Activated CD4-positive, alpha-beta T cell treated with anti-CD3 and anti-CD28 coated beads for 4 hours (primary cell): ENCODE measurements around the gene LRMDA.
"Not testable (repeated sequence)": the region's sequence is repeated elsewhere in the genome, so short reads cannot be mapped to it uniquely, and the experiment has no call there.

Source experiments
- DNase-seq, 2 donors: peaks; one replicate each; pipeline ENCODE4 v3.0.0-alpha.2; 2020

LRMDA gene

DNA sequence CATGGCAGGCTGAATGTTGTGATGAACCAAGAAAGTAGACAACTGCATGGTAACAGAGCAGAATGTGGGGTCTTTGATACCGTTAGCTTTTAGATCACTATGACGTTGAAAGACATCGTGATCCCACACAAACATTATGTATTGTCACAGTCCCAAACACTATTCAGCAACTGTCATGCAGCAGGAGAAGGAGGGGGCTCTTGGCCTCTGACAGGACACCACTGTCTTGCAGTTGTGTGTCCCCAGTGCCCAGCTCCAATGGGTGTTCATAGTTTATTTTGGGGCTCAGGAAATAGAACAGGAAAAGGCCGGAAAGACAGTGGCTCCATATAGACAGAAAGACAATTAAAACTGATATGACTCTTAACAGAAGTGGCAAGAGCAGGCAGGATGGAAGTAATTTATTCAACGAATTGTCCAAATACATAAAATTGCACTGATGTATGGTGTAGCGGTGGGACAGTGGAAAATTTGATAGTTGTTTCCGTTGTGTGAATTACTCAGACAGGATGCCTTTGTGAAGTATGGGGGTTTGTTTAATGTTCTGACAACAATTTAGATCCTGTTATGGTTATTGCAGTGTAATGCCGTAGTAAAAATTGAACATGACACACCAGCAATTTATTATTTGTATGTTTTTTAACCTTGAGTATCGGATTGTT lies 292.0 kb downstream of the LRMDA start:
- no peak for DNase-seq

DNA sequence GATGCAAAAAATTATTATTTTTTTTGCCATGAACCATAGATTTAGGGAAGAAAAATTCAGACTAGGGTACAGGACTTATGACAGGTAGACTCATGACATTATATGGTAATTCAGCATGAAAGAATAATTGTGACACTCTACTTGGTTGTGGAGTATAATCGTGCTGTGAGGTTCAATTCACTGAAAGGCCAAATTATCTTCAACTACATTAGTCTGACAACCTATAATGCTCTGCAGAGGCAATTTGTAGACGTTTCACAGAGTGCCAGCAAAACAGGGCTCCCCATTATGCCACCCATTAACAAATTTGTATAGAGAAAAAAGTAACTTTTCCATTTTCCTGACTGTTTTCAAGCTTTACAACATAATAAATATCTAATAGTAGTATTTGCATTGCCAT lies 292.6 kb downstream of the LRMDA start:
- no peak for DNase-seq

DNA sequence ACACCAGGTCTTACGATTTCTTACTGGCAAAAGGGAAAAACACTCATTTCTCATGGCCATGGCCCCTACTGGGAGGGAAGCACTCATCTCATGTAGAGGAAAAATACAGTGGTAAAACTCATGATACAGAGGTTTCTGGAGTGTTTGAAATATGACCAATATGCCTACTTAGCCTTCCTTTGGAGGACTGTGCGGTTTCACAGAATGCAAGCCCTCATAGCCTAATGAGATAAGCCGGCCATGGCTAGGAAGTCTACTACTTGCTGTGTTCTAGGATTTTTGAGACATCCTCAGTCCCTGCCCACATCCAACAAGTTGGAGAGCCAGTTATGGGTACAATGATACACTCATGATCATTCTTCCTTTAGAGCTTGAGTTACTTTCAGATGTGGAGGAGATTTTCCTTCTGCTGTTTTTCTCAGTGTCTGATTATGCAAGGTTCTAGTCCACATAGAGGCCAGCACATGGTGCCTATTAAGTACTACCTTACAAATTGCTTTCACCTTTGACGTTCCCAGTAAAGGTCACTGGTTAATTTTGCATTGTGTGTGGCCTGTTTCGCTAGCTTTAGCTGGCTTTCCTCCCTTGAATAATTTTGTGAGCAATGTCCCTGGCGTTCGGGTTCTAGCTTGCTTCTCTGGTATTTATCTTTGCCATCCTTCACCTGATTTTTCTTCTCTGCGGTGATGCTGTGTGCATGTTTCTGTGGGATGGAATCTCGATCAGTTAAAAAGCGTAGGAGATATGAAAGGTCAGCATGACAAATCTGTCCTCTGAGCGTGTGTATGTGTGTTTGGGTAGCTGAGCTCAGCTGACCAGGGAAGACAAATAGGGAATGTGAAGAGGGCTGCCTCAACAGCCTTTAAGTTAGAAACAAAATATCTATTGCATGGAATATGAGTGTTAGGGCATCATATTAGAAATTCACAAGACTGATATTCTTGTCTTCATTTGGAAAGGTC lies 295.4 kb downstream of the LRMDA start:
- DNase-seq: no peak

DNA sequence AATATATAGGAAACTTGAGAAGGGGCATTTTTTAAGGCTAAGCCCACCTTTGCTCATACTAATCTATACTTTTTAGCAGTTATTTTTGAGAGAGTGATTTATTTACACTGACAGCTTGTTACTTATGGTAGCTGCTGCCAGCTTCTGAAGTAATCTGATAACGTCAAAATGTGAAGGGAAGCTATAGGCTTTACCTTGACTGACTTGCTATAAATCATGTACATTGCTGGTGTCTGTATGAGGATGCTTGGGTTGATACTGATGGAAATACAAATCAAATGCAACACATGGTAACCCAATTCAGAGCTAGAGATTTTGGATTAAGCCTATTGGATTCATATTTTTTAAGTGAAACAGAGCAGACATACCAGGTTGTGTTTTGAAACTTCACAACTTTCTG lies 299.4 kb downstream of the LRMDA start:
- no peak for DNase-seq

DNA sequence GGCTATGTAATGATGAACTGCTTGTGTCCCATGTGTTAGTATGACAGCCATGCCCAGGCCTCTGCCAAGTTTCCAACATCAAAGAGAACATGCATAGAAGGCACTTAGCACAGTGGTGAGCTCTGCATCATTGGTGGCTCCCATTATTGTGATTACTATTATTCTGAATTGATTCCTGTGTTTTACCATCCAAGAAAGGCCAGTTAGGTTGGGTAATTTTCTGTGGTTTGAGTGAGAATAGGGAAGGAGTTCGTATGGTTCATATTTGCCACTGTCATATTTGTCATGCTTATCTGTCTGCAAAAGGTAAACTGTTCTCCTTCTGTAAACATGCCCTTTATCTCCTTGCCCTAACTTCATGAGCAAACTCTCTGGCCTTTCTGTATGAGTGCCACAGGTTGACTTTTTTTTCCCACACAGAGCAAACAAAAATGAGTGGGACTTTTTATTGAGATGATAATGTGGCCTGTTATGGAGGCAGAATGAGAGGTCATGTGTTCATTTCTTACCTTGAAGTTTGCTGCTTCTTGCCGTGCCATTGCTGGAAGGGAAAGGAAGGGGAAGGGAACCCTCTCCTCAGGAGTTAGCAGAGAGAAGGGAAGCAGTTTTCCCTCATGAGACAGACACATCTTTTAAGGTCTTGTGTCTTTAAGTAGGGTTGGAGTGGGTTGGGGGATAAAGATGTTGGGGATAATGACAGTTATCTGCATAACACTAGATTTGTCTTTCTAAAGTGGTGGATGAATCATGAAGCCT lies 301.9 kb downstream of the LRMDA start:
- no peak for DNase-seq

DNA sequence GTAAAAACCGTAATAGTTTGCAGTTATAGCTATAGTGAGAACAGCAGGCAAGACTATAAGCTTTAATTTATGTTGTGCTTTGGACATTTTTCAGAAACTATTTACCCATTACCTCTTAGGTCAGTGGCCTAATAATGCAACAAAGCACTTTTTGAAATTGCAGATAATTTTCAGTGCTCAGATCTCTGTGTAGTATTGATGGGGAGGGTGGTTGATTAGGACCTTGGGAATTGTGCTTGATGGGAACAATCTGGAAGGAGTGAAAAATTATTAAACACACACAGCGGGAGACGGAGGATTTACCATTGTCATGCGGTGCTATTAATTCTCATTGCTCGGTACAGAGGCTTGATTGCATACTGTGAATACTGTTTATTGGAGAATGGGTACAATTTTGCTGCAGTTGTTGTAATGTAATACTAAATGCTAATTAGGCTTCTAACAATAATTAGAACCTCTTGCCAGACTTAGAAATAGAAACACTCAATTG lies 304.8 kb downstream of the LRMDA start:
- no peak for DNase-seq

DNA sequence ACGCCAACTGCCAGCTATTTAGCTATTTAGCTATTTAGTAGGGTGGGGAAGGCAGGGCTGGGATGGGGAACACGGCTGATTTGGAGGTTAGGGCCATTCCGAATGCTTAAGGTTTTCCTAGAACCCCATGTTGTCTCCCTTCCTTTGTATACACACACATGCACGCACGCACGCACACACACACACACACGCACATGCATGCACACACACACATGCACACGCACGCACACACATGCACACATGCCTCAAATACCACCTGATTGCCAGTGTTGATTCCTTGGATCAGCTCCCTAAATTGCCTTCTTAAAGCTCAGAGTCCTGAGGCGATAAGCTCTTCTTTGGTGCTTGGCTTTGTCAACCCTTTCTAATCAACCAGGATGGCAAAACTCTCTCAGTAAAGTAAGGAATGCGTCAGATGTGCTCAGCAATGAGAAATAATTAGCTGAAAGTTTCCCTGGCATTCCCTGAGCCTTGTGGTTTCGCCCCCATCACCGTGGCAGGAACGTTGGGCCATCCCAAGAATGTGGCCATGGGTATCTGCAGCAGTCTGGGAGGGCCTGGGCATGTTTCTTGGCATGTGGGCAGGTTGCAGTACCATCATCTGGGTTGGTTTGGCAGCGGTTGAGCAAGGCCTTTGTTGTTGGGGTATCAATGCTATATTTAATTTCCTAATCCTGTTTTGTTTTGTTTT lies 305.6 kb downstream of the LRMDA start:
- no peak for DNase-seq

DNA sequence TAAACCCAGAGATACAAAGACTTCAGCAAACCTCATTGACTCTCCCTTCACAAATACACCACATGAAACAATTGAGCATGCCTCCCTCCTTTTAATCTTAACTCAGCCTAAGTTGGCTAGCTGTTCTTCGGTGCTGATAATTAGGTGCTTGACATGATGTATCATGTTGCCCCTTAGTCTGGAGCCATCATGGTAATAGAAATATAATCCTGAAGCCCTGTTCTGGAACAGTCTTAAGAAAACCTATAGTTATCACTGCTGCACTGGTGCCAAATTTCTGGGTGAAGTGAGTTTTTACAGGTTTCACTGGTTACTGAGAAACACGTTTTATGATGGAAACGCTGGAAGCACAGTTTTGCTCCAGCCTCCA lies 306.1 kb downstream of the LRMDA start:
- no peak for DNase-seq

DNA sequence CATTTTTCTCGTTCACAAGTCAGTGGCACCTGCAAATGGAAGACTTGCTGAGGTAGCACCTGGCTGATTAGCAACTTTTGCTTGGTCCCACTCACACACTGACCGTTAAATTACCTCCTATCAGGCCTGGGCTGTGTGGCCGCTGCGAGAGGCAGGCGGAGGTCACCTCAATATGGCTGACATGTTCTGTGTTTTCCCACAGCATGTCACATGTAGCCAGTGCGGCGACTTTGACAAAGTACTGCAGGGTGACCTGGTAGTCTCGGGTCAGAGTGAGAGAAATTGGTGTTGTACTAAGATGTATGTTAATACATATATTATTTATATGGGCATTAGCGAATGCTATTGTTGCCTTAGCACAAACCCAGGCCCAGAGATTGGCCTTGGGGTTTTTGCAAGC lies 307.5 kb downstream of the LRMDA start:
- DNase-seq: no peak

DNA sequence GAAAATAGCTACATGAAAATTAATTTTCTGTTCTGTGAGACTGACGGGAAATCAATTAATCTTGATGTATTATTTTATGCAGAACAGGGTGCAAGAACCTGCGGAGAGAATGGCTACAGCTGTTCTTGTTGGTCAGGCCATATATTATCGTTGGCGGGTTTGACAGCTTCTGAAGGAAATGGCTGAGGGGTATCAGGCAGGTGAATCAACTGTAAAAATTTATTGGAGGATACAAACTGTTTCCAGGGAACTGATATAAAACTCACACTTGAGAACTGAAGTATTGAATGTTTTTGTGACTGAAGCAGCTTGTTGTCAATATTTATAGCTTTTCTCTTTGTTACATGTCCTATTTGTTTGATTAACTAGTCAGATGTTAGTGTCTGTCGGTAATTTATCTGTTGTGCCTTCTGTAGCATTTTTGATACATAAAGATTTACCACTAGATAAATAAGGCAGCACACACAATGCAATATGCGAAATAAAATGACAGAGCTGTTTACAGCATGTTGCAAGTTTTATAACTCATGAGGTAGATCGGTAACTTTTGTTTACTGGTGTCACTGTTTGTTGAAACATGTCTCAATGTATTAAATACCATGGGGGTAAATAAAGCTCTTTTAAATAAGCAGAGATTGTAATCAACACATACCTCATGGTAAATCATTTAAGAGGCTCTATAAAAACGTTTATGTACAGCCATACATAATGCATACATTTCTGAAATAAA lies 308.2 kb downstream of the LRMDA start:
- DNase-seq: no peak

DNA sequence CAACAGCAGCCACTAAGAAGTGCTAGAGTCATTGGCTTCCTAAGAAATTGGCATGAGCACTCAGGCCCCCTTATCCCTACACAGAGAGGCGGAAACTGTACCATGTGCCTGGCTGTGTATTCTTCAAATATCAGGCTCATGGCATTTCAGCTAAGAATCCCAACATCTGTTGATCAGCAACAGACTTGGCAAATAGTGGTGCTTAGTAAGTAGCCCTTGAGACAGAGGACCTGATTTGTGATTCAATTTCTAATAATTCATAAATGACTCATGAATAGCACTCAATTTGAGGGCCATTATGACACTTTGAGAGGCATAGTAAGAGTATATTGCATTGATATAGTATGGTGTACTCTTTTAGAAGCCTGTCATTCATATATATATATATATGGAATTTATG lies 309.1 kb downstream of the LRMDA start:
- DNase-seq: no peak

DNA sequence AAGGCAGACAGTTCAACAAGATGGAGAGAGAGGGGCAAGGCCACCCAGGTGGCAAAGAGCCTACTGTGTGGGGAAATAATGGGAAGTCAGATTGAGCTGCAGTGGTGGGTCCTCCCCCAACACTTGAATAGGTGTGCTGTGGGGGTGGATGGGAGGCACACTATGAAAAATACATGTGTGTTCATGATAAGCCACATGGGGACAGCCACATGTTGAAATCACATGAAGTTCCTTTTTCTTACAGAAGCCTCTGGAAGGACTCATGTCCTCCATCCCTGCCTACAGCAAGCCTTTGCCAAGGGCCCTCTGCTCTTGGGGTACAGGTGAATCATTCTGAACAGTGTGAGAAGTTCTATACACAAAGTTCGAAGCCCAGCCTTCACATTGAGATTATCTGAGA lies 310.9 kb downstream of the LRMDA start:
- no peak for DNase-seq

DNA sequence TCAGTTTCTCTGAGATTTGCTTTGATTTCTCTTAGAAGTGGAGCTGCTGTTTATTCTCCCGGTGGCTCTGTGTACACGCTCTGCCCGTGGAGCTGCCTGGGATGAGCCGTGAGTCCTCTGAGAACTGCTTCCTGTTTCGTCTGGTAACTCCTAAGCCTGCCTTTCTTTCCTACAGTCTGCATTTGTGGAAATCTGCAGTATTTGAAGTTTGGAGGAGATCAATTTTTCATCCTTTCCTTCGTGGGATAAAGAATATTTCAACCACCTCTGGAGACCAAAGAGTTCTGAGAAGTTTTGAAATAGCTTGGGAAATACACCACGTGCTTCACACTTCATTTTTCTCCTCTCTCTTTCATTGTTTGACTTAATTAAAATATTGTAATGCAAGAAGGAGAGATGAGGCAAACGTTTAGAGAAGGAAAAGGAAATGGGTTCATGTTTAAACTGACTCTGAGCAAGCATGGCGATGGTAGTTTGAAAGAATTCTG lies 311.9 kb downstream of the LRMDA start:
- no peak for DNase-seq

DNA sequence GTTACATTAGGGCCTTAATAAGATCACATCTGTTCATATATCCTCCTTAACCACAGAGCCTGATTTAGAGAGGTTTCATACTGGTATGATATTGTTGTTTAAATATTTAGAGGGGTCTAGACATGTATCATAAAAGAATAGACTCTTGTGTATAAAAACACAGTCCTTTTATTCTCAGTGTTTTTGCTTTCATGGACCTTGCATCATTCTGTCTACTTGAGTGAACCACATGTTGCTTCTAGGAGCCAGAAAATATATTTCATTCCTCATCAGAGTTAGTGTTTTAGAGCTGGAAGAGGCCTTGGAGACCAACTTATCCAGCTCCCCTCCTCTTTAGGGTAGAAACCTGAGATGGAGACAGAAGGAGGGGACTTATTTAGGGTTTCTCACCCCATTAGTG lies 312.8 kb downstream of the LRMDA start:
- DNase-seq: no peak

DNA sequence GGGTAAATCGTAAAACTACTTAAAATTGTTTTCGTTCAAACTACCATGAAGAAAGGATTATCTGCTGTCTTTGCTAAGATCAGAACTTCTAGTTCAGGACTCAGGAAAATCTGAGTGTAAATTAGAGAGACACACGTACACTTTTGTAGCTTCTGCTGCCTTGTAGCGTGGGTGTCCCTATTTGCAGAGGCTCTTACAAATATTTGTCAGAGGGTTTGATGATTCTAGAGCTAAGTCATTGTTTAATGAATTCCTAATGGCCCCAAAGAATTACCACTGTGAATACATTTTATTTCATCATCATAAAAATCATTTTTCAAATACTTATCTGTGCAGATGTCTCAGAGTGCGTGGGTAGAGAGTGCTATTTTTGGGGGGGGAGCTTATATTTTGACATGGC lies 314.9 kb downstream of the LRMDA start:
- no peak for DNase-seq

DNA sequence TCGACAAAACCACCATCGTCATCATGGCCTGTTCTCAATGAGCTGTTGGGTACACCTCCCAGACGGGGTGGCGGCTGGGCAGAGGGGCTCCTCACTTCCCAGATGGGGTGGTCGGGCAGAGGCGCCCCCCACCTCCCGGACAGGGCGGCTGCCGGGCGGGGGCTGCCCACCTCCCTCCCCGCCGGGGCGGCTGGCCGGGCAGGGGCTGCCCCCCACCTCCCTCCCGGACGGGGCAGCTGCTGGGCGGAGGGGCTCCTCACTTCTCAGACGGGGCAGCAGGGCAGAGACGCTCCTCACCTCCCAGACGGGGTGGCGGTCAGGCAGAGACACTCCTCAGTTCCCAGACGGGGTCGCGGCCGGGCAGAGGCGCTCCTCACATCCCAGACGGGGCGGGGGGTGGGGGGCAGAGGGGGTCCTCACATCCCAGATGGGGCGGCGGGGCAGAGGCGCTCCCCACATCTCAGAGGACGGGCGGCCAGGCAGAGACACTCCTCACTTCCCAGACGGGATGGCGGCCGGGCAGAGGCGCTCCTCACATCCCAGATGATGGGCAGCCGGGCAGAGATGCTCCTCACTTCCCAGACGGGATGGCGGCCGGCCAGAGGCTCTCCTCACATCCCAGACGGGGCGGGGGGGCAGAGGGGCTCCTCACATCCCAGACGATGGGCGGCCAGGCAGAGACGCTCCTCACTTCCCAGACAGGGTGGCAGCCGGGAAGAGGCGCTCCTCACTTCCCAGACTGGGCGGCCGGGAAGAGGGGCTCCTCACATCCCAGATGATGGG lies 318.9 kb downstream of the LRMDA start:
- not testable (repeated sequence) for DNase-seq

DNA sequence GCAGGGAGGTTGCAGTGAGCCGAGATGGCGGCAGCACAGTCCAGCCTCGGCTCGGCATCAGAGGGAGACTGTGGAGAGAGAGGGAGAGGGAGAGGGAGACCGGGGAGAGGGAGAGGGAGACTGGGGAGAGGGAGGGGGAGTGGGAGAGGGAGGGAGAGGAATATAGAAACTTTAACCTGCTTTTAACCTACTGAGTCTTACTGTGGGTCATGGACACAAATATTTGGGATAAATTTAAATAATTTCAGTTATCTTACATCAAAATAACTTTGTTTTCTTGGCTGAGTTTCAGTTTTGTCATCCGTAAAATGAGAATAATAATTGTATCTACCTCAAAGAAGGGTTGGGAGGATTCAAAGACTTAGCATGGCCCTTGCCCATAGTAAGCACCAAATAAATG lies 319.8 kb downstream of the LRMDA start:
- DNase-seq: no peak

DNA sequence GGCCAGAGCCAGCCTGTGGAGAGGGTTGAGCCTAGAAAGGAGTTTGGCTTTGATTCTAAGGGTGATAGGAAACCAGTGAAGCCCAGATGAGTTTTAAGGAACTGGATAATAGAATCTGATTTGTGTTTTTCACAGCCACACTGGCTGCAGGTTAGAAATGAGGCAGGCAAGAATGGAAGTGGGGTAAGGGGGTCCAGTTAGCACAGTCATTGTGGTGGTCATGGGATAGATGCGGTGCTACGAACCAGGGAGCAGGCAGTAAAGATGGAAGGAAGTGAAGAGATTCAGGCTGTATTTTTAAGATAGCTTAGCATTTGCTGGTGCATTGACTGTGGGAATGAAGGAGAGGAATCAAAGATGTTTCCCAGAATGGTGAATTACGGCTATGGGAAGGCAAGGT lies 322.2 kb downstream of the LRMDA start:
- no peak for DNase-seq

DNA sequence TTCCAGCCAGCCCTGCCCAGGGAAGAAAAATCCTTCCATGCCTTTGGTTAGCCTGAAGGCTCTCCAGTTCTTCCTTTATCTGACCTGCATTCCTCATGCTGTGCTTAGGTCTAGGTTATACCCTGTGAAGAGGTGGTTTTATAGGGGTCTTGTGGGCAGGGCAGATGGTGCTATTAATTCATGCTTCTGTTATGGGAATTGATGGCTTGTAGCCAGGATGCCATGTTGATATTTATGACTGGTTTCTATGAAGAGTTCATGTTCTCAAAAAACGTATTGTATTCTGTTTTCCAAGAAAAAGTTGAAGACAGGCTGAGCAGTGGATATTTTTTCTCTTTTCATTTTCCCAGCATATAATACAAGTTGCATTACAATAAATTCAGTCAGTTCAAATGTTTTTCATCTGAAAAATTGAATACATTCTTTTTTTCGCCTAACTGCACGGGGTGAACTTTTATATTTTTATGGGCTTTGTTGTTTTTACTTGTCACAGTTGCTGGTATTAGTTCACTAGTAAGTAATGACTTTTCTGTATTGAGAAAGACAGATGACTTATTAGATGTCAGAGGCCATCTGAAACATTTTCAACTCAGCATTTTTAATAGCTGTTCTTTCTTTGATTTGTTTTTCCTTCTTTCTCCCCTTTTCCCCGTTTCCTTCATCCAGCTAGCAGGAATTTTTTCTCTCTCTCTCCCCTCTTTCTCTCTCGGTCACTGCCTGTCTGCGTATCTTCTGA lies 322.8 kb downstream of the LRMDA start:
- DNase-seq: no peak

DNA sequence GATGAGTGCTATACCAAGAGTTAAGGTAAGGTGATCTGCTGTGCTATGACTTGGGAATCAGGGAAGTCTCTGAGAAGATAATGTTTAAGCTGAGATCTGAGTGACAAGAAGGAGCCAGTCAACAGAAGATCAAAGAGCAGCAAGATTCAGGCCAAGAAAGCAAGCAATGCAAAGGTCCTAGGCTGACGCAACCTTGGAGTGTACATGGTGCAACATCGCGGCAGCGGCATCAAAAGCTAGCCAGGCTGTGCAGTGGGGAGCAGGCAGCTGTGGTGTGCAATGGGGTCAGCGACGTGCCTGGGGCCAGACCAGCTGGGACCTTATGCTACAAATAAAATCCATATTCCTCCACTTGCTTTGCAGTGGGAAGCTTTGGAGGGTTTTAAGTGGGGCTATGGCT lies 324.1 kb downstream of the LRMDA start:
- no peak for DNase-seq
